Liver (tissue), 3 donors: ENCODE data around the gene CD8A.

Experiments
- EGR1 ChIP-seq, 2 donors: IDR thresholded peaks; 2 replicates each; pipeline ENCODE4 v1.6.1; 2016 to 2018; ENCODE audit warnings: antibody characterized with exemption in 2 of 2, low read depth in 2 of 2
- FOXA2 ChIP-seq: IDR thresholded peaks from 2 replicates; pipeline ENCODE4 v1.6.1; 2016; ENCODE audit warnings: antibody characterized with exemption
- JUND ChIP-seq, 2 donors: IDR thresholded peaks; 2 replicates each; pipeline ENCODE4 v1.6.1; 2016; ENCODE audit warnings: antibody characterized with exemption in 2 of 2
- MAX ChIP-seq: IDR thresholded peaks from 2 replicates; pipeline ENCODE4 v1.6.1; 2016; ENCODE audit warnings: antibody characterized with exemption
- NR2F2 ChIP-seq: IDR thresholded peaks from 2 replicates; pipeline ENCODE4 v1.6.1; 2016; ENCODE audit warnings: antibody characterized with exemption
- RXRA ChIP-seq, 2 donors: IDR thresholded peaks; 2 replicates each; pipeline ENCODE4 v1.6.1; 2017 to 2018; ENCODE audit warnings: antibody characterized with exemption in 2 of 2, mild to moderate bottlenecking in 1 of 2
- SP1 ChIP-seq: IDR thresholded peaks from 2 replicates; pipeline ENCODE4 v1.6.1; 2018; ENCODE audit warnings: antibody characterized with exemption, mild to moderate bottlenecking
- TAF1 ChIP-seq: conservative IDR thresholded peaks from 2 replicates; pipeline ENCODE4 v1.6.1; 2016; ENCODE audit warnings: antibody characterized with exemption, mild to moderate bottlenecking
- YY1 ChIP-seq: IDR thresholded peaks from 2 replicates; pipeline ENCODE4 v1.6.1; 2016; ENCODE audit warnings: antibody characterized with exemption, mild to moderate bottlenecking
- TF ChIP-seq, protein P1 (sequence below): fragments of 150-350 bp; IDR thresholded peaks from 2 replicates; pipeline ENCODE4 v1.5.1; 2017; ENCODE audit warnings: improper control_type of control experiment, low read depth, low read length; ENCODE audit not compliant: missing input control
- TF ChIP-seq, protein P2 (sequence below): IDR thresholded peaks from 2 replicates; pipeline ENCODE4 v1.6.1; 2016; ENCODE audit warnings: antibody characterized with exemption, mild to moderate bottlenecking
- donor health status: healthy.
- donor health status: healthy.

DNA sequence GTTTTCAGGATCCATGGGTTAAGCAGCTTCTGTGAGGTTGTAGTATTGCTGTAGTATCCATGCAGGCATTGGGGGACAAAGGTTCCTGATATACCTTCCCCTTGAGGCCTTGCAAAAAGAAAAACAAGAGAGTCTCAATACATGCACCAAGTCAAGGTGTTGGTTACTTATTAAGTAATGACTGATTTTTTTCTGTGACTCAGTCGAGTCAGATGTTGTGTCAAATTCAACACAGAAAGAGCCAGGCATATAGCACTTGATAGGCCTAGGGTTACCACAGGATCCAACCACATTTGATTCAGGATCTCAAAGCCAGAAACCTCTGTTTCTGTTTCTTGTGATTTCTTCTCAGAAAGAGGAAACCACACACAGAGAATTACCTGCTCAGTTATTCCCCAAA is 24.9 kb upstream of the CD8A start:
- TF ChIP-seq, protein P1, sequence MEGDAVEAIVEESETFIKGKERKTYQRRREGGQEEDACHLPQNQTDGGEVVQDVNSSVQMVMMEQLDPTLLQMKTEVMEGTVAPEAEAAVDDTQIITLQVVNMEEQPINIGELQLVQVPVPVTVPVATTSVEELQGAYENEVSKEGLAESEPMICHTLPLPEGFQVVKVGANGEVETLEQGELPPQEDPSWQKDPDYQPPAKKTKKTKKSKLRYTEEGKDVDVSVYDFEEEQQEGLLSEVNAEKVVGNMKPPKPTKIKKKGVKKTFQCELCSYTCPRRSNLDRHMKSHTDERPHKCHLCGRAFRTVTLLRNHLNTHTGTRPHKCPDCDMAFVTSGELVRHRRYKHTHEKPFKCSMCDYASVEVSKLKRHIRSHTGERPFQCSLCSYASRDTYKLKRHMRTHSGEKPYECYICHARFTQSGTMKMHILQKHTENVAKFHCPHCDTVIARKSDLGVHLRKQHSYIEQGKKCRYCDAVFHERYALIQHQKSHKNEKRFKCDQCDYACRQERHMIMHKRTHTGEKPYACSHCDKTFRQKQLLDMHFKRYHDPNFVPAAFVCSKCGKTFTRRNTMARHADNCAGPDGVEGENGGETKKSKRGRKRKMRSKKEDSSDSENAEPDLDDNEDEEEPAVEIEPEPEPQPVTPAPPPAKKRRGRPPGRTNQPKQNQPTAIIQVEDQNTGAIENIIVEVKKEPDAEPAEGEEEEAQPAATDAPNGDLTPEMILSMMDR, result no peak
- TF ChIP-seq EGR1 (IDR thresholded peaks at IDR 0.05; ENCODE audit: low read depth in 2 of 2) (no peak), JUND (IDR thresholded peaks at IDR 0.05) (no peak), YY1 (no peak), TAF1 (no peak), SP1 (no peak), MAX (no peak), RXRA (IDR thresholded peaks at IDR 0.05) (no peak), FOXA2 (no peak), NR2F2 (no peak)
- TF ChIP-seq, protein P2, sequence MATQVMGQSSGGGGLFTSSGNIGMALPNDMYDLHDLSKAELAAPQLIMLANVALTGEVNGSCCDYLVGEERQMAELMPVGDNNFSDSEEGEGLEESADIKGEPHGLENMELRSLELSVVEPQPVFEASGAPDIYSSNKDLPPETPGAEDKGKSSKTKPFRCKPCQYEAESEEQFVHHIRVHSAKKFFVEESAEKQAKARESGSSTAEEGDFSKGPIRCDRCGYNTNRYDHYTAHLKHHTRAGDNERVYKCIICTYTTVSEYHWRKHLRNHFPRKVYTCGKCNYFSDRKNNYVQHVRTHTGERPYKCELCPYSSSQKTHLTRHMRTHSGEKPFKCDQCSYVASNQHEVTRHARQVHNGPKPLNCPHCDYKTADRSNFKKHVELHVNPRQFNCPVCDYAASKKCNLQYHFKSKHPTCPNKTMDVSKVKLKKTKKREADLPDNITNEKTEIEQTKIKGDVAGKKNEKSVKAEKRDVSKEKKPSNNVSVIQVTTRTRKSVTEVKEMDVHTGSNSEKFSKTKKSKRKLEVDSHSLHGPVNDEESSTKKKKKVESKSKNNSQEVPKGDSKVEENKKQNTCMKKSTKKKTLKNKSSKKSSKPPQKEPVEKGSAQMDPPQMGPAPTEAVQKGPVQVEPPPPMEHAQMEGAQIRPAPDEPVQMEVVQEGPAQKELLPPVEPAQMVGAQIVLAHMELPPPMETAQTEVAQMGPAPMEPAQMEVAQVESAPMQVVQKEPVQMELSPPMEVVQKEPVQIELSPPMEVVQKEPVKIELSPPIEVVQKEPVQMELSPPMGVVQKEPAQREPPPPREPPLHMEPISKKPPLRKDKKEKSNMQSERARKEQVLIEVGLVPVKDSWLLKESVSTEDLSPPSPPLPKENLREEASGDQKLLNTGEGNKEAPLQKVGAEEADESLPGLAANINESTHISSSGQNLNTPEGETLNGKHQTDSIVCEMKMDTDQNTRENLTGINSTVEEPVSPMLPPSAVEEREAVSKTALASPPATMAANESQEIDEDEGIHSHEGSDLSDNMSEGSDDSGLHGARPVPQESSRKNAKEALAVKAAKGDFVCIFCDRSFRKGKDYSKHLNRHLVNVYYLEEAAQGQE, result no peak
